GM19397 (cell line): ENCODE data around the gene EGR4.

Experiments used
- ATAC-seq: cut with Tn5 transposase; IDR thresholded peaks from one replicate; pipeline ENCODE4 v1.9.1; 2021; ENCODE audit warnings: mild to moderate bottlenecking, moderate library complexity; ENCODE audit not compliant: unreplicated experiment

Gene EGR4

DNA sequence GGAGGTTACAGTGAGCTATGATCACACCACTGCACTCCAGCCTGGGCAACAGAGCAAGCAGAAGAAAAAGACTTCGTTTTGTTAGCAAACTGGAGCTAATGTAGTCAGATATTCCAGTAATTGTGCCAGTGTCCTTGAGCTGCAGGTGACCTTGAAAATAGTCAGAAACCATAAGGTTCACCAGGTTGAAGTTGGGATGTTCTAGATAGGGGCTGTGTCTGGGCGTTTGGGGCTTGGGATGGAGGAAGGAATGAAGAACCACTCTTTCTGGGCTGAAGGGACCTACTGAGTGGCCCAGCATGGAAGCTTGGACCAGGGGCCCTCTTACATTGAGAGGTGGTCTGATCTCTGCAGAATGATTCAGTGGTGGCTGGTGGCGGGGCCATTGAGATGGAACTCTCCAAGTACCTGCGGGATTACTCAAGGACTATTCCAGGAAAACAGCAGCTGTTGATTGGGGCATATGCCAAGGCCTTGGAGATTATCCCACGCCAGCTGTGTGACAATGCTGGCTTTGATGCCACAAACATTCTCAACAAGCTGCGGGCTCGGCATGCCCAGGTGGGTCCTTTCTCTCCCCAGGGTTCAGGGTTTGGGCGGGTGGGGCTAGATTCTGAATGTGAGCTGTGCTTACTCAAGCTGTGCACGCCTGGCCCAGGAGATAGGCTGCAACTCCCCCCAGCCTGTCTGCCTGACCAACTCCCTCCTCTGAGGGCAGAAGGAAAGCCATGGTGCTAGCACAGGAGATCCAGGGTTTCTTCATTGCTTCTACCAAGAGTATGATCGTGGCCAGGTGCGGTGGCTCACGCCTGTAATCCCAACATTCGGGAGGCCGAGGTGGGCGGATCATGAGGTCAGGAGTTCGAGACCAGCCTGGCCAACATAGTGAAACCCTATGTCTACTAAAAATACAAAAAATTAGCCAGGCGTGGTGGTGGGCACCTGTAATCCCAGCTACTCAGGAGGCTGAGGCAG lies 42.2 kb downstream of the EGR4 start:
- no peak for ATAC-seq

DNA sequence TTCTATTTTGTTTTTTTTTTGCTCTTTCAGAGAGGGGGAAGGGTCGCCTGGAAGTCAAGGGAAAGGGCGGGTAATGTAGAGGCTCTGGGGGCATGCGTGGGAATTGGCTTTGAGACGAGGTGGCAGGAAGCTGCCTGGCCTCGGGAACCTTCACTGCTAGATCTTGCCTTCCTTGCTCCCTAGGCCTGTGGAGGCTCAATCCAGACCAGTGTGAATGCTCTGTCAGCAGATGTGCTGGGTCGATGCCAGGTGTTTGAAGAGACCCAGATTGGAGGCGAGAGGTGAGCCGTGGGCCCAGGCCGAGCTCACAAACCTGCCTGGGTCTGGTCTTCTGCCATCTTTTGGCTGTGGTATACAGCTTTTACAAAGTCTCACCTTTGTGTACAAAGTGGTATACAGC lies 43.7 kb downstream of the EGR4 start:
- no peak for ATAC-seq

DNA sequence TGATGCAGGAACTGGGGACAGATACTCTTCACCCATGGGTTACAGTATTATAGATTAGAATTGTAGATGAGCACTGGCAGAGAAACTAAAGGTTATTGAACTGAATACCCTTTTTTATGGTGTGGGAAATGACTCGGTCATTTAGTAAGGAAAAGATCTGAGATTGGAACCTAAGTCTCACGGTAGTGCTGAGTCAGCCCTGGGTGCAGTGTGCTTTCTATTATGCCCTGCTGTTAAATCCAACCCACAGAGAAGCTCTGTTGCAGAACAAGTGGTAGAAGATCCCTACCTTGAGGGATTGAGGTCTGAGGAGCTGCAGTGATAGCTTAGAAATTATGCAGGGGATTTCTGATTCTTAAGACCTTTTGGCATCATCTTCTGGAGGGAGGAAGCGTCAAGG lies 46.5 kb downstream of the EGR4 start:
- ATAC-seq = no peak

DNA sequence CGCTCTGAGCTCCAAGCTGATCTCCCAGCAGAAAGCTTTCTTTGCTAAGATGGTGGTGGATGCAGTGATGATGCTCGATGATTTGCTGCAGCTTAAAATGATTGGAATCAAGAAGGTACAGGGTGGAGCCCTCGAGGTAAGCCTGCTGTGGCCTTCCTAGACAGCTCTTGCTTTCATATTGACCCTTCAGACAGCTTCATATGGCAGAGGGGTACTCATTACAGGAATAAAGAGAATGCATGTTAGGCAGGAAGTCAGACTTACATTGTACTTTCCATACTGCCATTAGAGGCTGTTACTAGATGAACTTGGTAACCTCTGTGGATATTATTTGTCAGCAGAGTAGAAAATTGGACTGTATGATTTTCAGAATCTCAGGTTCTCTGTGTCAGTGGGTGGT lies 48.8 kb downstream of the EGR4 start:
- ATAC-seq = no peak

DNA sequence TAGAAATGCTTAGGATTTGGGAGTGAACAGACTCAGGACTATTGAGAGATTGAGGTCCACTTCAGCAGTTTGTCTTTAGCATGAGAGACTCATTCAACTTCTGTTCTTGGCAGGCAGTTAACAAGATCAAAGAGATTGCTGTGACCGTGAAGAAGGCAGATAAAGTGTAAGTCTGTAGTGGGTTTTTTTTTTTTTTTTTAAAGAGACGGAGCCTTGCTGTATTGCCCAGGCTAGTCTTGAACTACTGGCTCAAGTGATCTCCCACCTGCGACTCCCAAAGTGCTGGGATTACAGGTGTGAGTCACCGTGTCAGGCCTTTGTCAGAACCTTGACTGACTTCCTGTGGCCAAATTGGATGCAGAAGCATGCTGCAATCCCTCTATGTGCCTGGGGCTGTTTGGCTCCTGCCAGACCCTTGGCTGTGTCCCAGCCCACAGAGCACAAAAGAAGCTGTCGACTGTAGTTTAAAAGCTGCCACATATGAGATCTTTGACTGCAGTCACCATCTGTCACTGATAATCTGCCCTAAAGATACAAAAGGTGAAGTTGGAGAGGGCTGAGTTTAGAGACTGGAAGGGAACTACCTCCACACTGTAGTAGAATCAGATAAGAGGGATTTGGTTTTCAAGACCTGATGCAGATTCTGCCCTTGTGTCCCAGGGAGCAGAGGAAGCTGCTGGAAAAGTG lies 49.3 kb downstream of the EGR4 start:
- no peak for ATAC-seq
